Nephron progenitor cell (in vitro differentiated cells): Measurements from ENCODE around the gene LSM2.

ENCODE experiments used
- DNase-seq: peaks from one replicate; pipeline ENCODE4 v3.0.0; 2021
- H3K27ac Mint-ChIP-seq: 2 replicates; pipeline ENCODE4 v1.8.0; 2021; ENCODE audit warnings: mild to moderate bottlenecking, moderate library complexity, mixed read lengths
- H3K27me3 Mint-ChIP-seq: 2 replicates; pipeline ENCODE4 v1.8.0; 2021; ENCODE audit warnings: mild to moderate bottlenecking, low read depth, mixed read lengths; ENCODE audit not compliant: poor library complexity
- H3K36me3 Mint-ChIP-seq: 2 replicates; pipeline ENCODE4 v1.8.0; 2021; ENCODE audit warnings: low read depth, mixed read lengths
- H3K4me1 Mint-ChIP-seq: 2 replicates; pipeline ENCODE4 v1.8.0; 2021; ENCODE audit warnings: mixed read lengths
- H3K4me3 Mint-ChIP-seq: 2 replicates; pipeline ENCODE4 v1.8.0; 2021; ENCODE audit warnings: mild to moderate bottlenecking, moderate library complexity, mixed read lengths
- H3K9me3 Mint-ChIP-seq: 2 replicates; pipeline ENCODE4 v1.8.0; 2021; ENCODE audit warnings: mild to moderate bottlenecking, moderate library complexity, mixed read lengths
- CTCF ChIP-seq: fragments of 200-600 bp; sonication (generic); IDR thresholded peaks from 2 replicates; pipeline ENCODE4 v1.5.0; 2021; ENCODE audit warnings: antibody characterized with exemption

LSM2 gene

GRCh38 chr6:31752739-31753319 is 53.9 kb downstream of the LSM2 start:
- Mint-ChIP-seq H3K9me3 (no peaks in the 10 kb centered on the region), H3K27me3 (peaks cover 4% of the 10 kb centered on the region), H3K4me1 (no peaks in the 10 kb centered on the region), H3K36me3 (peaks cover 5% of the 10 kb centered on the region), H3K27ac (peak overlapping the region; percentile 21), H3K4me3 (no peak overlapping the region)
- TF ChIP-seq CTCF, result no peak
- DNase-seq, result no peak

GRCh38 chr6:31750411-31751022 is 56.2 kb downstream of the LSM2 start:
- Mint-ChIP-seq H3K27ac (no peak overlapping the region), H3K36me3 (peaks cover 12% of the 10 kb centered on the region), H3K4me1 (peaks cover 10% of the 10 kb centered on the region), H3K27me3 (no peaks in the 10 kb centered on the region), H3K9me3 (no peaks in the 10 kb centered on the region), H3K4me3 (no peak overlapping the region)
- no peak for DNase-seq
- no peak for TF ChIP-seq CTCF

GRCh38 chr6:31749301-31750036 is 57.3 kb downstream of the LSM2 start:
- DNase-seq, result no peak
- H3K4me1 Mint-ChIP-seq, result peaks cover 21% of the 10 kb centered on the region
- H3K36me3 Mint-ChIP-seq, result peaks cover 12% of the 10 kb centered on the region
- H3K27ac Mint-ChIP-seq, result peak overlapping the region; percentile 46
- TF ChIP-seq CTCF, result no peak
- no peaks in the 10 kb centered on the region for H3K9me3 Mint-ChIP-seq
- H3K27me3 Mint-ChIP-seq, result no peaks in the 10 kb centered on the region
- no peak overlapping the region for H3K4me3 Mint-ChIP-seq
